NCI-H524 treated with DMSO at 0.1 percent for 48 hours (cell line): ENCODE results near the gene RNF150.
"Not testable (repeated sequence)": the region's sequence is repeated elsewhere in the genome, so short reads cannot be mapped to it uniquely, and the experiment has no call there.

Experiments
- DNase-seq: peaks from one replicate; lab custom pipeline; 2025; lab: John Stamatoyannopoulos, UW

Gene RNF150

DNA sequence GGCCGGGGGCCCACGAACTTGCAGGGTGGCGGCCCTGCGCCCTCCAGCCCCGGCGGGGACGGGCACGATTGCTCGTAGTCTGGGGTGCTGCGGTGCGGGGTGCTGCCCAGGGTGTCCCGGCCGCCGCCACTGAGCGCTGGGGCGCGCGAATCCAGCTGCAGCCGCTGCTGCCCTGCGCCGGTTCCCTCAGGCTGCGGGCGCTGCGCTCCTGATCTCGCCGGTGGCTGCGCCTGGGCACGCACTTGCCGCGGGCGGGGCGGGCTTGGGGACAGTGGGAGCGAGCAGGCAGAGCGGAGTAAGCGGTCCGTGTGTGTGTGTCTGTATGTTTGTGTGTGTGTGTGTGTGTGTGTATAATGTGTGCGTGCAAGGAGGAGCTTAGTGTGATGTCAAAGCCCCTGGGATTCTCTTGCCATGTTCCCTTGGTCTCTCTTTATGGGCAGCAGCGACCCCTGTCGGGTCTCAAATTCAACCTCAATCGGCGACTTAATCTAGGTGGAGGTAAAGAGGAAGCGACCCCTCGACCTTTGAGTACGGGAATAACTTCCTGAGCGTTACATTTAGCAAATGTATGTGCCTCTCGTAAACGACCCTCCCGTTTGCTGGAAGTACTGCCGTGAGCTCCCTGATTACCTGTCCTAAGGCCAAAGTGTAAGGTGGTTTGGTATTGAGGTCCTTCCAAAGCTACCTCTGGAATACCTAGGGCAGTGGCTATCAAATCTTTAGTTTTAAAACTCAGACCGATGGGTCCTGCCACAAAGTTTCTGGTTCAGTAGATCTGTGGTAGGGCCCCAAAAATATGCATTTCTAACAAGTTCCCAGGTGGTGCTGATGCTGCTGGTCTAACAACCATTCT lies at the start of gene RNF150:
TSS of gene RNF150 (minus strand) at position 324 of the 853 bp plus-strand sequence.
- peak; percentile 36 for DNase-seq

DNA sequence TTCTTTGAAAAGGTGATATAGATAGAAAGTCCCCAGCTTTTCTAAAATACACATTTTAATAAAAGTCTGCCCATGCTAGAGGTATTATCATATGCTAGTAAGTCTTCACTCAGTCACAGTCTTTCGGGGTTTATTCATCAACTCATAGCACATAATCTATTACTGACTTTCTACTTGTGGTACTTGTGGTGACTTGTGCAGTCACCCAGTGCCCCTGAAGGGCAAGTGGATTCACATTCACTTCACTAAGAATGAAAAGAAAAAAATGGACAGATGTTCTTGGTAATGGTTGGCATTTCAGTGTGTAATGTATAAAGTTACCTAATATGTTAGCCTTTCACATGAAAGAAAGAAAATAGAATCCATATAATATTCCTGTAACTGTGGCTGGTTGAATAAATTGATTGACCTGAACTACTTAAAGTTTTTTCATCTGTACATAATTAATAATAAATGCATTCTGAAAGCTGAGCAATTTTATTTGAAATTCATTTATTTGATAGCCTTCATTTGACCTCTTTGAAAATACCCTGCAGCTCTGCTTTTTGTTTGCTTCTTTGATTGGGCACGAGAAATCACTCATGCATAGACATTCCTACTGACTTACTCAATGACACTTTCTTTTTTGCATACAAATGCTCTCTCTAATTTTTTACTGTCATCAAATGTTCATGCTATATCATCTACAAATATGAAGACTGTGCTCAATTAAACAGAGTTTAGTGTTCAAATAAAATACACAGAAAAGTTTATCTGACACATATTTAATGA lies 47.9 kb upstream of the RNF150 start:
- DNase-seq, result no peak

DNA sequence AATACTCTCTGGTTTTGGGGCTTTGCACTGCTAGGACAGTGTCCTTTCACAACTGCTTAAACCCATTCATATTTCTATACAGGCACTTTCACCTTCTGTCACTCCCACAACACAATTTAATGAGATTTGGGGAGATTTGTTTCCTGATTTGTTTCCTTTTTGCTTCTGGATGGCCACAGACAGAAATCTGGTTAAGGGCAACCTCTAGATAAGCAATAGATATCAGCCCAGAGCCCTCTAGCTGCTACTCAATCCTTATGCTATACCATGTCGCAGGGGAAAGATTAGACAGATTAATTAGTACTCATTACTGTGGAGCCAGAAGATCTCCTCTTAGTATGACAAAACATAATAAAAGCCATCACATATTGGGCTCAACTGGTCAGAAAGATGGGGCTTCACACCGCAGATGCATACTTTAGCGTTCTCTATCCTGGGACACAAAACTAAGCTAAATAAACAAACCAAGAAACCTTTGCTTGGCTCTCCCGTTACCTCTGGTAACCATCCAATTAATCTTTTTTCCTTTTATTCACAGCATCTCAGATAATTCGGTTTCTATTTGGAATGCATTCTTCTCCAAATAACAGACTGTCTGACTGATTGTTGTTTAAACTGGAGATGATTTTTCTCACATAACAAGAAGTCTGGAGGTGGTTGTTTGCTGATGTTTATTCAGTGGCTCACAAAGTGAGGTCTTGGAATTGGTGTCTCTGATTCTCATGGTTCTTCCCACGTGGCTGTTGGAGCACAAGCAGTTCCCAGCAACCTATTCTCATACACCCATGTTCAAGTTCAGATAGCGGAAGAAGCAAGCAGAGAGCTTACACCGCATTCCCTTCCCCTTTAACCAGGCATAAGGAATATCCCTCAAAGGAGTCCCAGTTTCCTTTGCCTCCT lies 46.5 kb upstream of the RNF150 start:
- DNase-seq, result no peak

DNA sequence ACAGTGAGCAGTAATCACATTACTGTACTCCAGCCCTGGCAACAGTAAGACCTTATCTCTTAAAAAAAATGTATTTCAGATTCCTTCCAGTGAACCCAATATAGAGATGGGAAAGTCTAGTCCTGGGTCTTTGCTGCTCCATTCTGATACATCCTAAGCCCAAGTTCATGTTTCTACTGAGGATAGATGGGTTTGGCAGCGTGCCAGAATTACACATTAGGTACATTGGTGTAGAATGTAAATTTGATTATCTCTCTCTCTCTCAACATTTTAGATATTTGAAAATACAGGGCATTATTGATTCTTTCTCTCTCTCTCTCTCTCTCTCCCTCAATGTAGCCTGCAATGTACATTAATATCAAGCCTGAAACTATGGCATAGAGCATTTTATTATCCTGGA lies 43.9 kb upstream of the RNF150 start:
- DNase-seq, result no peak

DNA sequence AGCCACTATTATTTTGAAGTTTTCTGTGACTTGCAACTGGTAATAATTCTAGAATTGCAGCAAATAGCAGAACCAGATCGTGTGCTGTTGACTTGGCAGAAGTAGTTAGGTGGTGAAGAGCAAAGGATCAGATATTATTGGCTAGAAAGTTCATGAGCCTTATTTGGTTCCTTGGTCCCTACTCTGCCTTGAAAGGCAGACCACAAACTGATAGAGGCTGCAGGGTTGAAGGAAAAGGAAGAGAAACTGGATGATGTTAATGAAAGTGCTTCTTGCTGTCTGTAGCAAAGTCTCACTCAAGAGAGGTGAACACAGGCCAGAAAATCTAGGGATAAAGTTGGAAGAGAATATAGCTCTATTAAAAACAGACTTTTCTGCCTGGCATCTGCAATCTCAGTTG lies 41.2 kb upstream of the RNF150 start:
- no peak for DNase-seq

DNA sequence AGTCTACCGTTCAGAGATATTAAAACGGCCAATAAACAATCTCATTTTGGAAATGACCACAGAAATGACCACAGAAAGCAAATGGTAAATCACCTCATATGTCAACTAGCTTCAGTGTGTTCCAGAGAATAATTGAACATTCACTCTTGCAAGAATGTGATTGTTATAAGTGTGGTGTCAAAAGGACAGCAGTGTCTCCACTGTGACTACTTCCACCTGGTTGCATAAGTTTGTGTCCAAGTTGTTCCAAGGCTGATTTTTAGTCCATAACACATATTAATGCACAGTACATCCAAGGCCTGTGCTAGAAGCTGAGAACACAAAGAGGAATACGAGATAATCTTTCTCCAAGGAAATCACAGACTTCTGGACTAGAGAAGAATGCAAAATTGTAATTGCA lies 37.4 kb upstream of the RNF150 start:
- DNase-seq, result no peak

DNA sequence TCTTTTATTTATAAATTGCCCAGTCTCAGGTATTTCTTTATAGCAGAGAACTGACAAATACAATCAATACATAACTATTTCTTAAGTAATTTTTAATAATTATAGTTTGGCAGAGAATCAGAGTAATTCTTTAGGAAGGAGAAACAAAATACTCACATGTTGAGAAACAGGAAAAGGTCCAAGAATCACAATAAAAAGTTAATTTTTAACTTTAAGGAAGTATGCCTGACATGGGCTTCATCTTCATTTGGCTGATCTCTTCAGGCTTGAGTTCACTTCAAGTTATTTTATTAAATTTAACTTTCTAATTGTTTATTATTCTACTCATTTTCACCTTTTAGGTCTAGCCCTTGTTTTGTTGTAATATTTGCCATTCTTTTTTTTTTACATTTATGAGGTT lies 36.1 kb upstream of the RNF150 start:
- DNase-seq, result no peak

DNA sequence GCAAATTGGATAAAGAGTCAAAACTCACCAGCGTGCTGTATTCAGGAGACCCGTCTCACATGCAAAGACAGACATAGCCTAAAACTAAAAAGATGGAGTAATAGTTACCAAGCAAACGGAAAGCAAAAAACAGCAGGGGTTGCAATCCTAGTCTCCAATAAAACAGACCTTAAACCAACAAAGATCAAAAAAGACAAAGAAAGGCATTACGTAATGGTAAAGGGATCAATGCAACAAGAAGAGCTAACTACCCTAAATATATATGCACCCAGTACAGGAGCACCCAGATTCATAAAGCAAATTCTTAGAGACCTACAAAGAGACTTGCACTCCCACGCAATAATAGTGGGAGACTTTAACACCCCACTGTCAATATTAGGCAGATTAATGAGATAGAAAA lies 31.7 kb upstream of the RNF150 start:
- DNase-seq, result not testable (repeated sequence)

DNA sequence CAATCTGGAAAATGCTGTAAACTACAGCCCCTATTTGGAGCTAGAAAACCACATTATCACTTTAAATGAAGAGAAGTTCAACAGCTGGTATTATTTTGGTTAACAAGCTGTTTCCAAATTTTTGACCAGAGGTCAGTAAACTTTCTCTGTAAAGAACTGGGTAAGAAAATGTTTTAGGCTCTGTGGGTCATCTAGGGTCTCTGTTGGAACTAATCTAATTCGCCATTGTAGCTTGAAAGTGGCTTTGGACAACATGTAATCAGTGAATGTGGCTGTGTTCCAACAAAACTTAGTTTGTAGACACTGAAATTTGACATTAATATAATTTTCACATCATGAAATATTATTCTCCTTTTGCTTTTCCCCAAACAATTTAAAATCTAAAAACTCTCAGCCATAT lies 25.8 kb upstream of the RNF150 start:
- no peak for DNase-seq

DNA sequence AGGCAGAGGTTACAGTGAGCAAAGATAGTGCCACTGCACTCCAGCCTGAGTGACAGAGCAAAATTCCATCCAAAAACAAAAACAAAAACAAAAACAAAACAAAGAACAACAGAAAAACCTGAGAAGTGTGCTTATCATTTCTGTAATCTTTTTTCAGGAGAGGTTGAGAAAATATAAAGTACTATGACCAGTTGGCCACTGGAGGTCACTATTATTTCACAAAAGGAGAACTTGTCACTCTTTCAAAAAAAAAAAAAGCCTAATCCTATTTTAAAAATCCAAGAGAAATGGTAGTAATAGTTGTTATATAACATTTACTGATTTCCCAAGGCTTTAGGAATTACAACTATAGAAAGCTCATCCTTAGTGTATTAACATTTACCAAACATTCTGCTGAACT lies 24.9 kb upstream of the RNF150 start:
- DNase-seq, result no peak

DNA sequence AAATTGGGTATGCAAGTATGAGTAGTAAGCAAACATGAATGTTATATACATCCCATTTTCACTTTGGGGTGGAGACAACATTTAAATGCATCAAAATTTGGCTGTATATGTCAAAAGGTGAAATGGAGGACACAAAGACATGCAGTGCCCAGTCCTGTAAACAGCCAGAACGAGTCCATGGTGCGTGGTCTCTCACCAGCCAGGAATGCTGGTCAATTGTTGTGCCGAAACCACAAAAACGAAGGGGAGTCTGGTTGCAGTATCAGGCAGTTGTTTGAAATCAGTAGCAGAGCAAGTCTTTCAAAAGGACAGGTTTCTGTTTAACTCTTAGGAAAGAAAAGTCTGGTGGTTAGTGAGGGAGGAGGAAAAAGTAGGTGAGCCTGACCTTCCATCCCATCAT lies 22.3 kb upstream of the RNF150 start:
- no peak for DNase-seq

DNA sequence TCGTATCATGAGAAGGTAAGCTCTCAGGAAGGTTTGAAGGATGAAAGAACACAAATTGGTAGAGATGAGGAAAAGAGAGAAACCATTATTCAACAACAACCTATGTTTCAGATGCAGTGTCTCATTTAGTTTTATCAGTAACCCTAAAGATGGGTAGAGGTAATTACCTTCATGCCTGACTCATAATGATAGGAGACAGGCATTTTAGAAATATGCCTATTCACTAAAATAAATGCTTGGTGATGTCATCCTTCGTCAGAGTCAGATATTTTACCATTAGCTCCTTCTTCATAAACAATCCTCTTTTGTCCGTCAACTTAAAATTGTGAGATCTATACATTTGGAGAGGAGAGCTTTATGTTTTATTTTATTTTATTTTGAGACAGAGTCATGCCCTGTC lies 21.5 kb upstream of the RNF150 start:
- DNase-seq, result no peak

DNA sequence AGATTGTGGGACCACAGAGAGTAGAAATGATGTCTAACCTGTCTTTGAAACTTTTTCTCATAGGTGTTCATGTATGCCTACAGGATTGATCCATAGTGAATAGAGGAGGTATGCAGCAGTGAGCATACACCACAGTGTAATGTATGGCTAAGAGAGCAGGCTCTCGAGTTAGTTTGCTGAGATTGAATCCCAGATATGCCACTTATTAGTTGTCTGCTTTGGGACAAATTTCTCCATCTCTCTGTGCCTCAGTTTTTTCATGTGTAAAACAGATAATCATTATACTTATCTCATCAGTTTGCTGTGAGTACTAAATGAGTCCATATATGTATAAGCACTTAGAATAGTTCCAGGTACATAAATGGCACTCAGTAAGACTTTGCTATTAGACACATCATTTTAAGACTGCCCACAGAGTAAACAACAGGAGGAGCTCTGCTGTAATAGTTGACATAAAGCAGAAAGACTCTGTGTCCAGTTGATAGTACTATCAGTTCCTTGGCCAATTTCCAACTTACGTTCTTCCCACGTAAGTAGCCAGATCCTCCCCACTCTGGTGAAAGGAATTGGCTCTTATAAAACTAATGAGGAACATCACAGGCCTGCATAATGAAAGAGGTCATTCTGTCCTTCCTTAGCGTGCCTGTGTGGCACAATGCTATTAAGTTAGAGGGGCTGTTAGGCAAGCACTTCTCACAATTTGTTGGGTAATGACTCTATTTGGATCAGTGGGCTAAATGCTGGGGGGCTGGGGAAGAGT lies 20.7 kb upstream of the RNF150 start:
- no peak for DNase-seq

DNA sequence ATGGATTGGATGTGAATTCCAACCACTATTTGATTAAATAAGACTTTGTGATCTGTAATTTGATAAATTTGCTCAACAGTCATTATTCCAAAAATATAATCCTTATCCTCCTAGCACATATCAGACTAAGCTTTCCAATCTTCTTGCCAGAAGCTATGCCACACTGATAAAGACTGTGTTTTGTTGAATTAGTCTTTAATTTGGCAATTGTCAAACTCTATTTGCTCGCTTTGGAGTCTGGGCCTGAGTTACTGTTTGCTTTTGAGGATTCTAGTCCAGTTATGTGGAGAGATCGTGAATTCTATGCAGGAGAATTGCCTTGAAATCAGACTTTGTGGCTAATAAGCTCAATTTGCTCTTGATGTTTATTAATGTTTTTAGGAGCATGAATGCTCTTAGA lies 10.9 kb upstream of the RNF150 start:
- no peak for DNase-seq

DNA sequence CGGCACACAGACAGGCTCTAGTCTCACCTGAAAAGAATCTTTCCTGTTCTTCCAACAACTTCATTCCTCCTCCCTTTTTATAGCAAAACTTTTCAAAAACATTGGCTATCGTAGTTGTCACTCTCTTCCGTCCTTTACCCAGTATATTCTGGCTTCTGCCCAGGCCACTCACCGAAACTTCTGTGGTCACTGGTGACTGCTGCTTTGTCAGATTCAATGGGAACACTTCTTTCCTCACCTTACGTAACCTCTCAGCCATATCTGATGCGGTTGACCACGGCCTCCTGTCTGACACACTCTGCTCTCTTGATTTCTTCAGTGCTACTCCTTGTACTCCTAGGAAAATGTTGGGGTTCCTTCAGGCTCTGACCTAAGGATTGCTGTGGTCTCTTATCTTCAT lies 9.2 kb upstream of the RNF150 start:
- no peak for DNase-seq

DNA sequence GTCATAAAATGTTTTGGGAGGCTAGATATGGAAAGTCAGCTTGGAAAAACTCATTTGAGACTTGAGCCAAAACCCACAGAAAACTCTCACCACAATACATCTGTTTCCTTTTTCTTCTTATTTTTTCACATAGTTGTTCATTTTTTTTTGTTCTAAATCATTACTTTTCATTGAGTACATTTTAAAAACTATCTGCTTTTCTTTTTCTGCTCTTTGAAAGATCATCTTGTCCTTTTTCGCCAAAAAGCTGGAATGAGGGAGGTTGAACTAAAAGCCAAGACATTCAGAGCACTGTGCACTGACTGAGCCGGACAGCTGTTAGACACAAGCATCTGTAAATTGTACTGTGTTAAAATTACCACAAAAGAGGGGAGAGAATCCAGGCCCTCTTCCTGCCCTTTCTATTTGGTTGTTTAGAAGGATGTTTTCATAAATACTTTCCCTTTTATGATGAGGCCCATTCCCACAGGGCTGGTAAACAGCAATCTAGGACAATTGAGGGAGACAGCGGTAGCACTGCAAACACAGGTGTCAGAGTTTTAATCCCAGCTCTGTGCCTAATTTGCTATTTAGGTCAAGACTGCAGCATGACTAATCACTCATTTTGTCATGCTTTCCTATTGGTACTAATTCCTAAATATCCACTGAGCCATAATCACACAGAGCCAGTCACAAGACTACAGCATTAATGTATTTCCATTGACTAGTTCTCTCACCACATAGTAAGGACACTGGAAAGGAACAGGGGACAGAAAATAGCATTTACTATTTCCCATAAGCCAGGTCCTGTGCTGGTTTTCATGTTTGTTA lies 7.3 kb upstream of the RNF150 start:
- DNase-seq, result no peak

DNA sequence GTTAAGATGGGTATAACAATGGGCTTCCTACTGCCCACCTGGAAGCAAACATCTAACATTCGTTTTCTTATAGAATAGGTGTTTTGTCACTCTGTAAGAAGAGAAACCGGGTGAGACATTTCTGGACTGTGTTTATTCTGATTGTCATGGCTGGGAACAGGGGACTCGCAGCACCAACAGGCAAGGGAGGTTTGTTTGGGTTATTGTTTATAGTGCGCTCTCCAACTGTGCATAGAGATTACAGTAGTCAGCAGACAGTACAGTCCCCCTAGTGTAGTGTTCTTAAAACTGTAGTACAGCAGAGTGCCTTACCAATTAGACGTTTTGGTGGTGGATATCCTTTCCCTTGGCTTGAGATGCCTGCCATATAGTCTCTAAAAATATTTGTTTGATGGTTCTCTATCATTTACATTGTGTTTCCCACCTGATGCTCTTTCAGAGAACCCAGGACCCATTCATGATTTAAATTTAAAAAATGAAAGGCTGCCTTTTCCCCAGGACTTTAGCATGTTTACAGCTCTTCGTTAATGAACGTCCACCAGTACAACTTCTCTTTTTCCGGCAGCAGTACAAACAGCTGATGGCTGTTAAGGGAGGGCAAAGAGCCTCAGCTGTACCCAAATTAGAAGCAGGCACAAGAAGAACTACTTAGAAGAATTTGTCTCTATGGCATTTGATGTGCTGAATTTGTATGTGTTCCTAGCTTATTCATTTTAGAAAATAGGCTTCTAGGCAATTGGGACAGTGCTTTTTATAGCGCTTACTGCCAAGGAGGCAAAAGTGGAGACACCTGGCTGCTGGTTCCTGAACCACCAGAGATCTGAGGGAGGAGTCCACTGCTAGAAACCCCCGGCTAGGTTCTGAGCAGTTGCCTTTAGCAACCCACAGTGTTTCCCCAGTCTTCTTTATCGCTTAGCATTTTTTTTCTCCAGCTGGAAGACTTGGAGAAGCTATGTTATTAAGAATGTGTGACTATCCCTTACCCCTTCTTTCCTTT lies 1.0 kb upstream of the RNF150 start:
- DNase-seq, result no peak

DNA sequence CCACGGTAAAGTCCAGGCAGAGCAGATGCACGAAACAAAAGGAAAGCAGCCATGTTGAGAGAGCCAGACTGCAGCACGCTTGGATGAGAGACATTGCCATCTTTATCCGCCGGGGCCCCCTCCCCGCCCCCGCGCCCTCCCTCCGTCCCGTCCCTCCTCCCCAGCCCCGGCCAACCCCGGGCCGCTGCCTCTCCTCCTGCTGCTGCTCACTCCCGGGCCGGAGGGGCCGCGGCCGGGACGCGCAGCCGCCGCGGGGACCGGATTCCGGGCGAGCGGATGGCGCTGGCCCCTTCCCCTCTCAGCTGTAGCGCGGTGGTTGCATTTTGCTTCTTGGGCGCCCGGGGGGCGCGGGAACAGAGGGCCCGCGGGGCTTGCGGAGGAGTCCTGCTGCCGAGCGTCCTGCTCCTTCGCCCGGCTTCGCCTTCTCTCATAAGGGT lies 542 bp downstream of the RNF150 start:
- no peak for DNase-seq

DNA sequence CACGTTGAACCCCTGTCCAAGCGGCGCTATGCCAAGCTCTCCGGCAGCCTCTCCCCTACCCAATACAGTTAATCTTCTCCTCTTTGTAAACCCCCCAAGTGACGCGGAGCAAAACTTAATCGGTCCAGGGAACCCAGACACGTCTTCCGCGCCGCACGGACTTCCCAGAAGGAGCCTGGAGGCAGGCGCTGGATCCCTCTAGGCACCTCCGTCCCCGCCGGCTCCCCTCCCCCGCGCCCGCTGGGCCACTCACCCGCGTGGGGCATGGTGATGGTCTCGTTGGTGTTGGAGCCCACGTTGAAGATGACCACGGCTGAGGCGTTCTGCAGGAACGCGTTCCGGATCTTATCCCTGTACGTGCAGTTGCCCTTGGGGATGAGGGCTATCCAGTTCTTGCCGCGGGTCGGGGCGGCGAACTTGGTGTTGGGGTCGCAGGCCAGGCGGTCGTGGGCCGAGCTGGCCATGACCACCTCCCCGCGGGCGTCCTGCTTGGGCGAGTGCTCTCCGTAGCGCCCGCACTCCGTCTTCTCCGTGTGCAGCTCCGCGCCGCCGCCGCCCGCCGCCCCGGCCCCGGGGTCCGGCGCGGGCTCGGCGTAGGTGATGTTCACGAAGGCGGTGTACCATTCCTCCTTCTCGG lies 1.1 kb downstream of the RNF150 start:
- no peak for DNase-seq
